ENCODE measurements around the gene HLCS.

DNA sequence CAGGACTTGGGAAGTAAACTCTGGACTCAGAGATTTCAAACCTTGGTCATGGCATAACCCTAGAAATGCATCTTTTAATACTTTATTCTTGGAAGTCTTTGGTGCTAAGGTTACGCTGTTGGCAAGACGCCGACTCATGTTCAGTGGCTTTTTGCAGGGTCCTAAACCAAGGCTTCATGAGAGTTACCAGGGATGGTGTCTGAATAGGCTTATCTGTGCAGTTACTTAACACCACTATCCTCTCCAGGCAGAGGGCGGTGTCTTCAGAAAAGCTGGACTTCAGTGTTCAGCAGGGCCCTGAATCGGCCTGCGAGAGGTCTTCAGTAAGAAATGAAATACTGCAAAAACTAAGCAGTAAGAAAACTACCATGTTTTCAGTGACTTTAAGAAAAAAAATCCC, 209.3 kb downstream of the HLCS start:
- TF ChIP-seq YY1 (IDR thresholded peaks at IDR 0.05; ENCODE audit: insufficient read depth, insufficient read length) = no peak
- no peak for TF ChIP-seq ZNF274 (IDR thresholded peaks at IDR 0.05; ENCODE audit: low read depth, low read length)
- TF ChIP-seq SUZ12 (IDR thresholded peaks at IDR 0.05; ENCODE audit: extremely low read depth, insufficient read depth, insufficient read length) = no peak

All from NT2/D1 (cell line).